PC-3 (cell line): ENCODE results near the gene UNC5C. TPM values are rescaled to one million over a fixed set of nuclear protein-coding genes. Genes with fewer than 3 reads are reported as not detected.

Source experiments
- ATAC-seq: fragments of 200-7000 bp; cut with Tn5 transposase; 2 replicates; pipeline ENCODE4 v1.9.1; 2020; ENCODE audit warnings: mild to moderate bottlenecking, moderate library complexity
- BruUV-seq: library from RNA; stranded (reverse); fragments of 400-500 nt; replicated peaks from 2 replicates; lab custom pipeline; 2021; lab: Mats Ljungman, UMichigan
- CTCF ChIA-PET: fragments of 300-600 bp; sonication (Branson Sonifier 250); formaldehyde crosslinking; loops from one replicate; lab custom pipeline; 2022; ENCODE audit warnings: antibody characterized with exemption; lab: Charles Lee
- POLR2A ChIA-PET: fragments of 300-600 bp; sonication (Branson Sonifier 250); formaldehyde crosslinking; loops from one replicate; lab custom pipeline; 2022; ENCODE audit warnings: antibody characterized with exemption; ENCODE audit not compliant: unreplicated experiment; lab: Charles Lee
- DNase-seq: peaks from one replicate; pipeline ENCODE4 v3.0.0-alpha.2; 2015
- H2AFZ ChIP-seq: fragments of 300-600 bp; sonication (generic); 2 replicates; pipeline ENCODE4 v1.6.0; 2016; ENCODE audit warnings: antibody characterized with exemption, low read length
- H3F3A ChIP-seq: fragments of 300-600 bp; sonication (generic); one replicate; pipeline ENCODE4 v1.6.0; 2017; ENCODE audit warnings: antibody characterized with exemption, low read length, control low read depth, mild to moderate bottlenecking; ENCODE audit not compliant: unreplicated experiment
- H3K27ac ChIP-seq: fragments of 300-600 bp; sonication (generic); 2 replicates; pipeline ENCODE4 v1.5.1; 2016; ENCODE audit warnings: mild to moderate bottlenecking, low read length
- H3K27me3 ChIP-seq: fragments of 300-600 bp; sonication (generic); 2 replicates; pipeline ENCODE4 v1.6.1; 2016; ENCODE audit warnings: low read length, mixed read lengths
- H3K36me3 ChIP-seq: fragments of 300-600 bp; sonication (generic); 2 replicates; pipeline ENCODE4 v1.6.1; 2016; ENCODE audit warnings: low read depth, mixed run types, low read length, mixed read lengths
- H3K4me1 ChIP-seq: fragments of 300-600 bp; sonication (generic); 2 replicates; pipeline ENCODE4 v1.5.1; 2016; ENCODE audit warnings: low read length; ENCODE audit not compliant: insufficient read depth
- H3K4me2 ChIP-seq: fragments of 300-600 bp; sonication (generic); 2 replicates; pipeline ENCODE4 v1.6.0; 2016; ENCODE audit warnings: low read length
- H3K4me3 ChIP-seq: fragments of 300-600 bp; sonication (generic); 2 replicates; pipeline ENCODE4 v1.5.1; 2016; ENCODE audit warnings: mild to moderate bottlenecking, low read length, mixed read lengths
- H3K79me2 ChIP-seq: fragments of 300-600 bp; sonication (generic); 2 replicates; pipeline ENCODE4 v1.6.1; 2017; ENCODE audit warnings: low read length, mixed read lengths
- H3K9ac ChIP-seq: fragments of 300-600 bp; sonication (generic); 2 replicates; pipeline ENCODE4 v1.6.0; 2016; ENCODE audit warnings: mild to moderate bottlenecking, low read length
- H3K9me2 ChIP-seq: fragments of 300-600 bp; sonication (generic); replicated peaks from 2 replicates; pipeline ENCODE4 v1.6.1; 2016; ENCODE audit warnings: mixed run types, low read length, mixed read lengths
- H3K9me3 ChIP-seq: fragments of 300-600 bp; sonication (generic); 2 replicates; pipeline ENCODE4 v1.6.1; 2016; ENCODE audit warnings: low read length, mixed read lengths
- H4K20me1 ChIP-seq: fragments of 300-600 bp; sonication (generic); 2 replicates; pipeline ENCODE4 v1.6.1; 2016; ENCODE audit warnings: low read length, mixed read lengths
- EZH2 ChIP-seq: fragments of 300-600 bp; sonication (generic); IDR thresholded peaks from one replicate; pipeline ENCODE4 v1.6.1; 2017; ENCODE audit warnings: antibody characterized with exemption, mild to moderate bottlenecking, low read length; ENCODE audit not compliant: unreplicated experiment
- EZH2phosphoT487 ChIP-seq: fragments of 300-600 bp; sonication (generic); IDR thresholded peaks from 2 replicates; pipeline ENCODE4 v1.6.1; 2018; ENCODE audit warnings: mild to moderate bottlenecking, antibody characterized with exemption, low read length, borderline replicate concordance
- intact Hi-C: fragments of 100-400 bp; cut with micrococcal nuclease; formaldehyde crosslinking; loops from 2 replicates; pipeline ENCODE4 v1.9.0; 2023
- total RNA-seq: library from RNA; depleted of rRNA; stranded (reverse); fragments of >200 nt; gene quantifications from 2 replicates; pipeline ENCODE4 v1.2.3, GENCODE V29; 2014
- TF ChIP-seq, protein P1 (sequence below): fragments of 300-600 bp; sonication (generic); conservative IDR thresholded peaks from 2 replicates; pipeline ENCODE4 v1.5.1; 2017; ENCODE audit warnings: antibody characterized with exemption, low read depth, mild to moderate bottlenecking, low read length

The UNC5C gene
- total RNA-seq, 1 experiment from 2014 or later = not detected

DNA sequence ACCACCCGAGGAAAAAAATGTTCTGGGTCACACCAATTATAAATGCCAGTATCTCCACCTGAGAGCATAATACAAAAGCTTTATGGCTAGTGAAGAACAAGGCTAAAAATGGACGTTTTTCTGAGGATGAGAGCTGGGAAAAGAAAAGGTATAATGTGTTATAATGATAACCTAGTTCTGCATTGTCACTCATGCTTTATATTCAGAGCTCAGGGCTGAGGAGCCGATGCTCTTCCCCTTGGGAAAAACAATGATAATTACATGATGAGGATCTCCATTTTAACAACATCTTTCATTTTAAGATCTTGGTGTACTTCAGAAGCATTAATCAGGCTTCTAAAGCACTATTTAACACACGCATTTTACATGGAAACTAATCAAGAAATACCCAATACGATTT is 333.7 kb downstream of the UNC5C start:
- Histone ChIP-seq H3K9me3 (no peaks in the 10 kb centered on the region), H3K9me2 (no peaks in the 10 kb centered on the region), H3K4me1 (no peaks in the 10 kb centered on the region), H3K27me3 (no peaks in the 10 kb centered on the region), H3K4me2 (no peak overlapping the region), H3K9ac (no peak overlapping the region), H3F3A (no peaks in the 10 kb centered on the region), H4K20me1 (no peaks in the 10 kb centered on the region), H3K4me3 (no peak overlapping the region), H3K79me2 (no peaks in the 10 kb centered on the region), H2AFZ (no peak overlapping the region), H3K27ac (no peak overlapping the region), H3K36me3 (no peaks in the 10 kb centered on the region)
- intact Hi-C loops = no loop called here
- CTCF ChIA-PET = no interaction called here
- POLR2A ChIA-PET = interaction anchor here (0.6 kb wide), 1 partner anchor 317 kb away, joined by 3 read pairs; no protein-coding TSS in a partner anchor
- no peak for DNase-seq
- ATAC-seq = no peak
- no TSS peak for BruUV-seq
- TF ChIP-seq, protein P1, sequence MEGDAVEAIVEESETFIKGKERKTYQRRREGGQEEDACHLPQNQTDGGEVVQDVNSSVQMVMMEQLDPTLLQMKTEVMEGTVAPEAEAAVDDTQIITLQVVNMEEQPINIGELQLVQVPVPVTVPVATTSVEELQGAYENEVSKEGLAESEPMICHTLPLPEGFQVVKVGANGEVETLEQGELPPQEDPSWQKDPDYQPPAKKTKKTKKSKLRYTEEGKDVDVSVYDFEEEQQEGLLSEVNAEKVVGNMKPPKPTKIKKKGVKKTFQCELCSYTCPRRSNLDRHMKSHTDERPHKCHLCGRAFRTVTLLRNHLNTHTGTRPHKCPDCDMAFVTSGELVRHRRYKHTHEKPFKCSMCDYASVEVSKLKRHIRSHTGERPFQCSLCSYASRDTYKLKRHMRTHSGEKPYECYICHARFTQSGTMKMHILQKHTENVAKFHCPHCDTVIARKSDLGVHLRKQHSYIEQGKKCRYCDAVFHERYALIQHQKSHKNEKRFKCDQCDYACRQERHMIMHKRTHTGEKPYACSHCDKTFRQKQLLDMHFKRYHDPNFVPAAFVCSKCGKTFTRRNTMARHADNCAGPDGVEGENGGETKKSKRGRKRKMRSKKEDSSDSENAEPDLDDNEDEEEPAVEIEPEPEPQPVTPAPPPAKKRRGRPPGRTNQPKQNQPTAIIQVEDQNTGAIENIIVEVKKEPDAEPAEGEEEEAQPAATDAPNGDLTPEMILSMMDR = no peak
- no peak for TF ChIP-seq EZH2phosphoT487
- TF ChIP-seq EZH2 = no peak

DNA sequence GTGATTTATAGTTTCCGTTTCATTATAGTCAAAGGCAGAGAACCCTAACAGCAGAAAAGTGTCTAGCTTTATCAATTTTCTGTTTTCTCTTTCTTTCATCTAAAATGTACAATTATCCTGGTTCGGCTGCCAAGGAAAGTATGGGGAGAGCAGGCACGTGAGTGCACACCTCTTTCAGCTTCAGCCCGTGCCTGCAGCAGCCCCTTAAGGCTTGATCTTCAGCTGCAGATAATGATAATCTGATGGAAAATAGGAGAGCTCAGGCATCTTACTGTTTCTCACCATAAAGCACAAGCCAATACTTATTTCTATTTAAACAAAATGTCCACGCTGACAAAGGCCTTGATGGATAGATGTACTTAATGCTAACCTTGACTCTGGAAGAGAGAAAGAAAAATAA is 334.4 kb downstream of the UNC5C start:
- BruUV-seq = no TSS peak

GRCh38 chr4:95213366-95213765 is 335.4 kb downstream of the UNC5C start:
- Histone ChIP-seq H3K36me3 (no peaks in the 10 kb centered on the region), H3K27me3 (no peaks in the 10 kb centered on the region), H3K4me3 (no peak overlapping the region), H4K20me1 (no peaks in the 10 kb centered on the region), H3K27ac (no peak overlapping the region), H3K9ac (no peak overlapping the region), H2AFZ (no peak overlapping the region), H3K79me2 (no peaks in the 10 kb centered on the region), H3K4me1 (no peaks in the 10 kb centered on the region), H3K9me2 (no peaks in the 10 kb centered on the region), H3F3A (no peaks in the 10 kb centered on the region), H3K9me3 (no peaks in the 10 kb centered on the region), H3K4me2 (no peak overlapping the region)
- ChIA-PET CTCF (no interaction called here), POLR2A (no interaction called here)
- TF ChIP-seq, protein P1 = no peak
- TF ChIP-seq EZH2phosphoT487 (no peak), EZH2 (no peak)
- DNase-seq (no peak), ATAC-seq (no peak)
- intact Hi-C loops = no loop called here
- no TSS peak for BruUV-seq

More for the DNA sequence above, 334.4 kb downstream of the UNC5C start:
- no peak overlapping the region for H3K4me3 ChIP-seq
- no peak overlapping the region for H3K4me2 ChIP-seq
- no peaks in the 10 kb centered on the region for H3K9me3 ChIP-seq
- TF ChIP-seq EZH2 = no peak
- no peak for TF ChIP-seq EZH2phosphoT487
- TF ChIP-seq, protein P1 = no peak
- H3K79me2 ChIP-seq = no peaks in the 10 kb centered on the region
- CTCF ChIA-PET = no interaction called here
- H3K36me3 ChIP-seq = no peaks in the 10 kb centered on the region
- intact Hi-C loops = no loop called here
- H3K9me2 ChIP-seq = no peaks in the 10 kb centered on the region
- H4K20me1 ChIP-seq = no peaks in the 10 kb centered on the region
- no peaks in the 10 kb centered on the region for H3F3A ChIP-seq
- H3K9ac ChIP-seq = no peak overlapping the region
- ATAC-seq (no peak), DNase-seq (no peak)
- no peaks in the 10 kb centered on the region for H3K27me3 ChIP-seq
- POLR2A ChIA-PET = interaction anchor here (0.6 kb wide), 1 partner anchor 318 kb away, joined by 3 read pairs; no protein-coding TSS in a partner anchor
- H2AFZ ChIP-seq = no peak overlapping the region
- no peak overlapping the region for H3K27ac ChIP-seq
- no peaks in the 10 kb centered on the region for H3K4me1 ChIP-seq
